HEK293 (cell line): ENCODE measurements around the gene ZNF253.
"Not testable (repeated sequence)": the region's sequence is repeated elsewhere in the genome, so short reads cannot be mapped to it uniquely, and the experiment has no call there.

Source experiments
- CTCF ChIA-PET: fragments of 350-600 bp; formaldehyde crosslinking; extraction: SDS; loops from one replicate; lab custom pipeline; 2021; ENCODE audit warnings: antibody characterized with exemption; lab: Yijun Ruan, JAX
- POLR2A ChIA-PET: fragments of 300-600 bp; formaldehyde crosslinking; extraction: SDS; loops from one replicate; lab custom pipeline; 2020; ENCODE audit warnings: antibody characterized with exemption, inconsistent platforms; lab: Yijun Ruan, JAX
- H3K27ac ChIP-seq: fragments of 200-500 bp; sonication (Bioruptor generic); 2 replicates; pipeline ENCODE4 v1.5.1; 2014; ENCODE audit warnings: low read depth, low read length, control low read depth, inconsistent platforms; ENCODE audit errors: extremely low read depth
- H3K36me3 ChIP-seq, 2 experiments: fragments of 200-500 bp in 1 of 2; sonication (Bioruptor generic) in 1 of 2; 1 replicate in 1 of 2; 2 replicates in 1 of 2; pipeline ENCODE4 v1.5.1; 2014 to 2017; ENCODE audit warnings: inconsistent platforms in 2 of 2, low read length in 2 of 2; ENCODE audit not compliant: control insufficient read depth in 2 of 2, insufficient read depth in 1 of 2
- H3K4me1 ChIP-seq: fragments of 200-500 bp; sonication (Bioruptor generic); 2 replicates; pipeline ENCODE4 v1.5.1; 2014; ENCODE audit warnings: mild to moderate bottlenecking, low read length, inconsistent platforms; ENCODE audit not compliant: control insufficient read depth, insufficient read depth
- H3K4me3 ChIP-seq: 2 replicates; pipeline ENCODE4 v1.5.1; 2011; ENCODE audit warnings: low read depth, mild to moderate bottlenecking, control low read depth, low read length, moderate library complexity
- H3K9me3 ChIP-seq: fragments of 200-500 bp; sonication (Bioruptor generic); 2 replicates; pipeline ENCODE4 v1.5.1; 2014; ENCODE audit warnings: low read depth, low read length, inconsistent platforms; ENCODE audit not compliant: control insufficient read depth, insufficient read depth
- INSM2 ChIP-seq: fragments of 450-650 bp; formaldehyde crosslinking; IDR thresholded peaks from 2 replicates; pipeline ENCODE4 v1.5.1; 2016; ENCODE audit warnings: missing biosample characterization, missing genetic modification characterization
- KLF8 ChIP-seq: fragments of 450-650 bp; formaldehyde crosslinking; IDR thresholded peaks from 2 replicates; pipeline ENCODE4 v1.5.1; 2016; ENCODE audit warnings: missing biosample characterization, missing genetic modification characterization
- ZNF148 ChIP-seq: fragments of 450-650 bp; formaldehyde crosslinking; IDR thresholded peaks from 2 replicates; pipeline ENCODE4 v1.5.0; 2017; ENCODE audit warnings: missing biosample characterization, missing genetic modification characterization, borderline replicate concordance
- ZNF214 ChIP-seq: fragments of 450-650 bp; formaldehyde crosslinking; IDR thresholded peaks from 2 replicates; pipeline ENCODE4 v1.5.1; 2017; ENCODE audit warnings: missing biosample characterization, mild to moderate bottlenecking, missing genetic modification characterization, borderline replicate concordance
- ZNF239 ChIP-seq: fragments of 450-650 bp; formaldehyde crosslinking; IDR thresholded peaks from 2 replicates; pipeline ENCODE4 v1.5.1; 2016; ENCODE audit warnings: missing biosample characterization, missing genetic modification characterization
- ZNF398 ChIP-seq: fragments of 450-650 bp; formaldehyde crosslinking; IDR thresholded peaks from 2 replicates; pipeline ENCODE4 v1.5.1; 2017; ENCODE audit warnings: missing biosample characterization, missing genetic modification characterization
- ZNF426 ChIP-seq: fragments of 450-650 bp; formaldehyde crosslinking; IDR thresholded peaks from 2 replicates; pipeline ENCODE4 v1.5.1; 2017; ENCODE audit warnings: missing biosample characterization, missing genetic modification characterization, mild to moderate bottlenecking, inconsistent platforms, moderate library complexity
- TF ChIP-seq, protein P1 (sequence below): fragments of 450-650 bp; formaldehyde crosslinking; IDR thresholded peaks from 2 replicates; pipeline ENCODE4 v1.5.1; 2016; ENCODE audit warnings: missing biosample characterization, missing genetic modification characterization

ZNF253 gene

DNA sequence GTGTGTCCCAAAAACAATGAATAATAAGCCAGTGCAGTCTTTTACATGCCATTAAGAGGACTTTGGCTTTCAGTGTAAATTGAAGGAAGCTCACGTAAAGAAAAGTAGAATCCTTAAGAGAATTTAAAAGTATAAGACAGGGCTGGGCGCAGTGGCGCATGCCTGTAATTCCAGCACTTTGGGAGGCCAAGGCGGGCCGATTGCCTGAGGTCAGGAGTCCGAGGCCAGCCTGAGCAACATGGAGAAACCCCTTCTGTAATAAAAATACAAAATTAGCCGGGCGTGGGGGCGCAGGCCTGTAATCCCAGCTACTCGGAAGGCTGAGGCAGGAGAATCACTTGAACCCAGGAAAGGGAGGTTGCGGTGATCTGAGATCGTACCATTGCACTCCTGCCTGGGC is 17.9 kb upstream of the ZNF253 start (continued):
- TF ChIP-seq ZNF398 (tag by site-specific recombination) (no peak), ZNF214 (tag by site-specific recombination) (no peak), KLF8 (tag by site-specific recombination) (no peak)

DNA sequence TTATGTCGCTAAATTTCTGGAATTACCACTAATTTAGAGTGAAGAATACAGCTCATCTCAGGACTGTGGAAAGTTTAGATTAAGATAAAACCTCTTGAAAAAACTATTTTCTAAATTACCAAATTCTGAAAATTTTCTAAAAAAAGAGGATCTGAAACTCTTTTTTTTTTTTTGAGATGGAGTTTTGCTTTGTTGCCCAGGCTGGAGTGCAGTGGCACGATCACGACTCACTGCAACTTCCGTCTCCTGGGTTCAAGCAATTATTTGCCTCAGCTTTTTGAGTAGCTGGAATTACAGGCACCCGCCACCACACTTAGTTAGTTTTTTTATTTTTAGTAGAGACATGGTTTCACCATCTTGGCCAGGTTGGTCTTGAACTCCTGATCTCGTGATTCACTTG is 16.6 kb upstream of the ZNF253 start:
- no peaks in the 10 kb centered on the region for H3K4me1 ChIP-seq
- TF ChIP-seq ZNF239: no peak
- TF ChIP-seq, protein P1, sequence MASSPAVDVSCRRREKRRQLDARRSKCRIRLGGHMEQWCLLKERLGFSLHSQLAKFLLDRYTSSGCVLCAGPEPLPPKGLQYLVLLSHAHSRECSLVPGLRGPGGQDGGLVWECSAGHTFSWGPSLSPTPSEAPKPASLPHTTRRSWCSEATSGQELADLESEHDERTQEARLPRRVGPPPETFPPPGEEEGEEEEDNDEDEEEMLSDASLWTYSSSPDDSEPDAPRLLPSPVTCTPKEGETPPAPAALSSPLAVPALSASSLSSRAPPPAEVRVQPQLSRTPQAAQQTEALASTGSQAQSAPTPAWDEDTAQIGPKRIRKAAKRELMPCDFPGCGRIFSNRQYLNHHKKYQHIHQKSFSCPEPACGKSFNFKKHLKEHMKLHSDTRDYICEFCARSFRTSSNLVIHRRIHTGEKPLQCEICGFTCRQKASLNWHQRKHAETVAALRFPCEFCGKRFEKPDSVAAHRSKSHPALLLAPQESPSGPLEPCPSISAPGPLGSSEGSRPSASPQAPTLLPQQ: no peak
- no peaks in the 10 kb centered on the region for H3K9me3 ChIP-seq
- no peak overlapping the region for H3K4me3 ChIP-seq
- POLR2A ChIA-PET: interaction anchor here (0.9 kb wide), 1 partner anchor 17 kb away, joined by 4 read pairs; the partner anchor contains the start of gene ZNF253
- CTCF ChIA-PET: interaction anchor here (0.7 kb wide), 1 partner anchor 45 kb away, joined by 3 read pairs; no protein-coding TSS in a partner anchor
- no peak overlapping the region for H3K27ac ChIP-seq
- H3K36me3 ChIP-seq: no peaks in the 10 kb centered on the region

DNA sequence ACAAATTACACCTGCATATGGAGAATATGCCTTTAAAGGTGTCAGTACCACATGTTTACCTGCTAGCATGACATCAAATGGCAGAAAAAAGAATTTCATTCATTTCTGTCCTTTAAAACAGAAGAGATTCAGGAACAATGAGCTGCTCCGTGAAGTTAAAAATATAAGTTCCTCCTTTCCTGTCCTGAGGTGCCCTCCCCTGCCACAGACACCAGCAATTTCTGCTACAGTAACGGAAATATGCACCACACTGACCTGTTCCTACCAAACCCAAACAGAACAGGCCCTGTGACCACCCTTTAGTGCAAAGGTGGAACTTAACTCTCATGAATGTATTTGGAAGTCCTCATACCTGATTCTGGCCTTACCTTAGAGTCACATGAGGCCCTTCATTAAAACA is 13.9 kb upstream of the ZNF253 start:
- not testable (repeated sequence) for H3K4me1 ChIP-seq, H3K27ac ChIP-seq, H3K9me3 ChIP-seq, H3K36me3 ChIP-seq, H3K4me3 ChIP-seq
- ChIA-PET CTCF (interaction anchor here (0.7 kb wide), 1 partner anchor 89 kb away, joined by 4 read pairs; no protein-coding TSS in a partner anchor), POLR2A (interaction anchor here (1.2 kb wide), 1 partner anchor 31 kb away, joined by 3 read pairs; no protein-coding TSS in a partner anchor)

GRCh38 chr19:19858751-19859150 is 6.9 kb upstream of the ZNF253 start:
- H3K4me1 ChIP-seq: no peaks in the 10 kb centered on the region

More at GRCh38 chr19:19858751-19859150, 6.9 kb upstream of the ZNF253 start:
- Histone ChIP-seq H3K9me3 (no peaks in the 10 kb centered on the region), H3K27ac (no peak overlapping the region), H3K36me3 (no peaks in the 10 kb centered on the region), H3K4me3 (no peak overlapping the region)
- POLR2A ChIA-PET: no interaction called here
- CTCF ChIA-PET: no interaction called here
- TF ChIP-seq ZNF148 (tag by site-specific recombination) (no peak), INSM2 (tag by site-specific recombination) (no peak), ZNF426 (tag by site-specific recombination) (no peak)
